GM12892 (cell line): ENCODE data around the gene CFLAR.

ENCODE experiments used
- POLR2A ChIP-seq: IDR thresholded peaks from 2 replicates; pipeline ENCODE4 v1.6.1; 2011; ENCODE audit warnings: low read depth, low read length, control low read depth
- POLR2AphosphoS5 ChIP-seq: IDR thresholded peaks from 2 replicates; pipeline ENCODE4 v1.6.1; 2011; ENCODE audit warnings: low read depth, low read length, control low read depth
- TAF1 ChIP-seq: IDR thresholded peaks from 2 replicates; pipeline ENCODE4 v1.6.1; 2011; ENCODE audit warnings: low read depth, mild to moderate bottlenecking, control low read depth, low read length, borderline replicate concordance

DNA sequence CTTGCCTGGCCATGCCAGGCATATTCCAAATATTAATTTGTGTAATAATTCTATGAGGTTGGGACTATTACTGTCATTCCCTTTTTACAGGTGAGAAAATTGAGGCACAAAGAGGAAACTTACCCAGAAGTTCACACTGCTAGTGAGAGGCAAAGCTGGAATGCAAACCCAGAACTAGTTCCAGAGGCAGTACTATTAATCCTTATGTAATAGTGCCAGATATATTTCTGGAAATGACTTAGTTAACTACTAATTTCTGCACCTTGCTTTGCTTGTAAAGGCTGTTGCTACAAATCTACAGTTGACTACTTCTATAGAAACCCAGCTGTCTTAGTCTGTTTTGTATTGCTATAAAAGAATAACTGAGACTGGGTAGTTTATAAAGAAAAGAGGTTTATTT is 5.3 kb upstream of the CFLAR start:
- TF ChIP-seq POLR2A, result no peak
- no peak for TF ChIP-seq POLR2AphosphoS5
- no peak for TF ChIP-seq TAF1
